Endometrial microvascular endothelial cells (primary cell): ENCODE results near the gene CLEC5A. TPM values are rescaled to one million over a fixed set of nuclear protein-coding genes. Genes with fewer than 3 reads are reported as not detected.

Experiments
- in situ Hi-C: cut with HindIII; loops from 2 replicates; pipeline ENCODE4 v1.10.0; 2017; ENCODE audit warnings: low sequenced_read_pairs, low pct_unique_long_range_greater_than_20kb; ENCODE audit errors: inconsistent ontology term
- total RNA-seq: library from RNA; depleted of rRNA; stranded (reverse); fragments of >200 nt; gene quantifications from one replicate; pipeline ENCODE4 v1.2.3, GENCODE V29; 2015; ENCODE audit errors: inconsistent ontology term

The CLEC5A gene
- total RNA-seq, 1 donor from 2014 or later = not detected

GRCh38 chr7:141880960-141881359 lies 65.8 kb downstream of the CLEC5A start:
- in situ Hi-C loops = no loop called here

DNA sequence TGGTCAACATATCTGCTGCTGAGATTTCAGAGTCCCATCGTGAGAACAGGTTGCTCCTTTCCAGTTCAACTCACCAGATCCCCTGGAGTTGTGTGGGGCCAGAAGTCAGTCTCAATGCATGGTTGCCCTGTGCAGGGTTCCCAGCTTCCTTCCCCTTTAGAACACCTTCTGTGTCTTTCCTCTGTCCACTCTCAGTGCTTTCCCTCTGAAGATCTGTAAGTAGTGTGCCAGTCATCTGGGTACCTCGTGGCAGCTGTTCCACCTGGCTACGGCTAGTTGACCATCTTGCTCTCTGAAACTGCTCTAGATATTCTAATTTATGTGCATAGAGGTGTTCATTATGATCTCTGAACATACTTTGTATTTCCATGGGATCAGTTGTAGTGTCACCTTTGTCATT lies 69.4 kb downstream of the CLEC5A start:
- in situ Hi-C loops = no loop called here

Other genes starting within 250 kb of the CLEC5A start
- 13.8 TPM for gene DENND11, start 244.8 kb downstream of the CLEC5A start, total RNA-seq
- gene WEE2, start 238.6 kb downstream of the CLEC5A start, total RNA-seq = not detected
- 305 TPM for gene SSBP1, start 208.6 kb downstream of the CLEC5A start, total RNA-seq
- gene TAS2R3, start 182.9 kb downstream of the CLEC5A start, total RNA-seq = not detected
- gene TAS2R4, start 170.3 kb downstream of the CLEC5A start, total RNA-seq = not detected
- 0.28 TPM for gene TAS2R5, start 156.8 kb downstream of the CLEC5A start, total RNA-seq
- not detected for gene PRSS37, start 105.5 kb downstream of the CLEC5A start, total RNA-seq
- gene OR9A4, start 30.6 kb downstream of the CLEC5A start, total RNA-seq = not detected
- not detected for gene TAS2R38, start 26.8 kb upstream of the CLEC5A start, total RNA-seq
- not detected for gene MGAM, start 48.9 kb upstream of the CLEC5A start, total RNA-seq
- gene MGAM2, start 164.7 kb upstream of the CLEC5A start, total RNA-seq = not detected